NCI-H128 (cell line): ENCODE data around the gene CATSPERE.

ENCODE experiments used
- DNase-seq: peaks from one replicate; lab custom pipeline; 2025; ENCODE audit not compliant: unreplicated experiment; lab: John Stamatoyannopoulos, UW

The CATSPERE gene, protein sequence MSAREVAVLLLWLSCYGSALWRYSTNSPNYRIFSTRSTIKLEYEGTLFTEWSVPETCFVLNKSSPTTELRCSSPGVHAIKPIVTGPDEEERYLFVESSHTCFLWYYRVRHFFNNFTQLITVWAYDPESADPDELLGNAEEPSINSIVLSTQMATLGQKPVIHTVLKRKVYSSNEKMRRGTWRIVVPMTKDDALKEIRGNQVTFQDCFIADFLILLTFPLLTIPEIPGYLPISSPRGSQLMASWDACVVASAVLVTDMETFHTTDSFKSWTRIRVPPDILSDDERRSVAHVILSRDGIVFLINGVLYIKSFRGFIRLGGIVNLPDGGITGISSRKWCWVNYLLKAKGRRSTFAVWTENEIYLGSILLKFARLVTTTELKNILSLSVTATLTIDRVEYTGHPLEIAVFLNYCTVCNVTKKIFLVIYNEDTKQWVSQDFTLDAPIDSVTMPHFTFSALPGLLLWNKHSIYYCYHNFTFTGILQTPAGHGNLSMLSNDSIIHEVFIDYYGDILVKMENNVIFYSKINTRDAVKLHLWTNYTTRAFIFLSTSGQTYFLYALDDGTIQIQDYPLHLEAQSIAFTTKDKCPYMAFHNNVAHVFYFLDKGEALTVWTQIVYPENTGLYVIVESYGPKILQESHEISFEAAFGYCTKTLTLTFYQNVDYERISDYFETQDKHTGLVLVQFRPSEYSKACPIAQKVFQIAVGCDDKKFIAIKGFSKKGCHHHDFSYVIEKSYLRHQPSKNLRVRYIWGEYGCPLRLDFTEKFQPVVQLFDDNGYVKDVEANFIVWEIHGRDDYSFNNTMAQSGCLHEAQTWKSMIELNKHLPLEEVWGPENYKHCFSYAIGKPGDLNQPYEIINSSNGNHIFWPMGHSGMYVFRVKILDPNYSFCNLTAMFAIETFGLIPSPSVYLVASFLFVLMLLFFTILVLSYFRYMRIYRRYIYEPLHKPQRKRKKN

DNA sequence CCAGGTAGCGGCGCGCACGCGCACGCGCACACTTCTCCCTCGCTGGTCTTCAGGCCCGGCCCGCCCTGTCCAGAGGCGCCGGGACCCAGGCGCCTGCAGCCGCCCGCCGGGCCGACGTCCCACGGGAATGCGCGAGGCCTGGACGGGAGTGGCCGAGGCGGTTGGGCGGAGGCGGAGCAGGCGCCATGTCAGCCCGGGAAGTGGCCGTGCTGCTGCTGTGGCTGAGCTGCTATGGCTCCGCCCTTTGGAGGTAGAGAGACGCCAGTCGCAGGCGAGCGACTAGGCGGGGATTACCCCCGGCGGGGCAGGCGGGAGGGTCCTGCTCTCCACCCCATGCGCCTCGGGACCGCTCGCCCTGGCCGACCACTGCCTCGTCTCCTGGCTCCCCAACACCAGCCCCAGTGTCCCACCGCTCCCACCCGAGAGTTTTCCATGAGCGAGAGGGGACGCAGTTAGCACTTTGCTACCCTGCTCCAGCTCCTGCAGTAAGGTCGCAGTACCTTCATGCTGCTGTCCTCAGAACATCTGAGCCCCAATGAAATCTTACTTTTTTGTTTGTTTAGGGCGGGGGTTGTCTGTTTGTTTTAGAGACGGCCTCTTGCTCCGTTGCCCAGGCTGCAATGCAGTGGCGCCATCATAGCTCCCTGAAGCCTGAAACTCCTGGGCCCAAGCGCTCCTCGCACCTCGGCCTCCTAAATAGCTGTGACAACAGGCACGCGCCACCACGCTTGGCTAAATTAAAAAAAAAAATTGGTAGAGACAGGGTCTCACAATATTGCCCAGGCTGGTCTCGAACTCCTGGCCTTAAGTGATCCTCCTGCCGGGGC lies at the start of gene CATSPERE:
CATSPERE (plus strand) TSS at position 29 of the 827 bp plus-strand sequence; CDS start at position 186, 157 bp downstream.
- DNase-seq, result peak; percentile 54

- DNase-seq, result no peak
These were observed 48.9 kb upstream of the CATSPERE start for GRCh38 chr1:244412176-244412575.

GRCh38 chr1:244413736-244414135 lies 47.3 kb upstream of the CATSPERE start:
- no peak for DNase-seq

GRCh38 chr1:244414543-244414942 lies 46.5 kb upstream of the CATSPERE start:
- DNase-seq, result no peak

GRCh38 chr1:244419024-244419423 lies 42.0 kb upstream of the CATSPERE start:
- DNase-seq, result no peak

- no peak for DNase-seq
These were observed 38.9 kb upstream of the CATSPERE start for GRCh38 chr1:244422174-244422573.

- DNase-seq, result no peak
These were observed 36.3 kb upstream of the CATSPERE start for GRCh38 chr1:244424649-244425334.

- no peak for DNase-seq
These were observed 33.4 kb upstream of the CATSPERE start for GRCh38 chr1:244427647-244428046.

- no peak for DNase-seq
These were observed 31.3 kb upstream of the CATSPERE start for GRCh38 chr1:244429818-244430217.

- DNase-seq, result no peak
These were observed 29.9 kb upstream of the CATSPERE start for GRCh38 chr1:244431166-244431565.

DNA sequence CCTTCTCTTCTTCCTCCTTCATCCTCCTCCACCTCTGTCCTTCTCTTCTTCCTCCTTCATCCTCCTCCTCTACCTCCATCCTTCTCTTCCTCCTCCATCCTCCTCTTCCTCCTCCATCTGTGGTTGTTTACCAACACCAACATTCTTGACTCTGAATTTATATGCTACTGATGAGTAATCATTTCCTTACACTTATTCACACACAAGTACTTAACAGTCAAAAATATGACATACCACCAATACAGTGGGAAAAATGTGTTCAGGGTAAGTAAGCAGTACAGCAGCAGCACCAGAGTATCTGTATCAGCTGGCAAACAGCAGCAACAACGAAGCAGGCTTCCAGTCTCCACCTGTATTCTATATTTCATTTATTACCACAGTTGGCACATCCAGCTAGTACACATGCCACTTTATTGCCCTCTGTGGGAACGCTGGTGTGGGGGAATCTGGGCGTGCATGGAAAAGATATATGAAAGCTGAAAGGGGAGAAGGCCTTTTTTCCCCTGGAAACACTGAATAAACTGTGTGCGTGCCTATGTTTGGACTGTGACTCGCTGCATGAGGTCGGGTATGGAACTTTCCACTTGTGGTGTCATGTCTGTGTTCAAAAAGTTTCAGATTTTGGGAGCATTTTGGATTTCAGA lies 25.4 kb upstream of the CATSPERE start:
- DNase-seq, result no peak

DNA sequence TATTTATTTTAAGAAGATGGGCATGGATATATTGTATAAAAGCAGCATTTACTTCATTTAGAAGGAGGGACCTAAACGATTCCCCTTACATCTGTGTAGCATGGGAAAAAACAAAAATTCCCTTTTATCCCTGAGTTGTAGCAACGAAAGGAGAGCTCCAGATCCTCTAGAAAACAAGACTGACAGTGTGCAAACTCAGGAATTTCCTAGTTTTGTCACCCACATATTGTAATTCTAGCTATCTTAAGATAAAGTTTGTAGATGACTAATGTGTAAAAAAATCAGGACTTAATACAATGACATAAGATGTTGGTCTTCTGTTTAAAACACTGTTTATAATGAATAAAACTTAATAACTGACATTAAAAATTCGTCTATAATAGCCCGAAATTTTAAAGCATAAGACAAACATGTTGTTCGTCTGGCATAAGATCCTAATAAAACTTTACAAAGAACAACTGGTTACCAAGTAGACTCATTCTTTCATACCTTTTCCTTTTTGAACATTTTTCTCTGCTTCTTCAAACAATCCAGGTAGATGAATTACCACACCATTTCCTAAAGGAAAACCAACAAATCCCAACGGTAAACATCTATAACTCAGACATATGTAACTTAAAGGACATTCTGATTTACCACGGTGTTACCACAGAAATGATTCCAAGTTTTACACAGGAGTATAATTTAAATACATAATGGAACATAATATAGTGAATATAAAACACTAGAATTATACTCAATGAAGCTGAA lies 24.6 kb upstream of the CATSPERE start:
- no peak for DNase-seq

DNA sequence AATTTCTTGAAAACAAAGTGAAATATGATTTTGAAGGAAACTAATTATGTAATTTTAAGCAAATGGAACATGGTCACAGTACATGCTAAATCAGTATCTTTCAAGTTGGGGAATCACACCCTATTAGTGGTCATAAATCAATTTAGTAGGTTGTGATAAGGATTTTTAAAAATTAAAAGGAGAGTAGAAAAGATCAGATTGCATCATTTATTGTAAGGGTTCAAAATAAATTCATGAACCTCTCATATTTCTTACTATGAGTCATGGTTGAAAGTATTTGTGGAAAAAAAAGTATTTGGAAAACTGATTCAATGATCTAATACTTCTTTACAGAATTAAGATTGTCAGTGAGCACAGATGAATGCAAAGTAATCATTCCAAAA lies 24.0 kb upstream of the CATSPERE start:
- DNase-seq, result no peak

DNA sequence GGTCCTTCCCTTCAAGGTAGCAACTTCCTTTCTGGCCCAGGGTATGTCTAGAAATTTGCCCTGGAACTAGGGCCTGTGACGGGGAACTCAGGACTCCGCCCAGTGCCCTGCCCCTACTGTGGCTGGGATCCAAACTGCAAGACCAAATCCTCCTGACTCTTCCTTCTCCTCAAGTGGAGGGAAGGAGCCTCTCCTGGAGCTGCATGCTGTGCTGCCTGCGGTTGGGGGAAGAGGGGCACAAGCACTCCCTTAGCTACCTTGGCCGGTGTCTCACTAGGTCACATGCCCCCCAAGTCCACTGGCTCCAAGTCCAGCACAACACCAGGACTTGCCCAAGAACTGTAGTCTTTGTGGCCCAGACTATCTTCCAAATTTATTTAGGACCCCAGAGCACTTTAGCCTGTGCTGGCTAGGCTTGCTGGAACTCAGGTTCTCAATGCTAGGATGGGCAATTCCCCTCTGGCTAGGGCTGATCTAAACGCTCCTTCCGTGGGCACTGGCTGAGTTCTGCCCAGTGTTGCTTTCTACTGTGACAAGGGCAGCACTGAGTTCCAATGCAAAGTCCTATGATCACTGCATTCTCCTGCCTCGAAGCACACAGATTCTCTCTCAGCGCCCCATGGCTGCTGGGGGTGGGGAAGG lies 21.6 kb upstream of the CATSPERE start:
- DNase-seq, result no peak

- no peak for DNase-seq
These were observed 18.2 kb upstream of the CATSPERE start for GRCh38 chr1:244442850-244443249.

DNA sequence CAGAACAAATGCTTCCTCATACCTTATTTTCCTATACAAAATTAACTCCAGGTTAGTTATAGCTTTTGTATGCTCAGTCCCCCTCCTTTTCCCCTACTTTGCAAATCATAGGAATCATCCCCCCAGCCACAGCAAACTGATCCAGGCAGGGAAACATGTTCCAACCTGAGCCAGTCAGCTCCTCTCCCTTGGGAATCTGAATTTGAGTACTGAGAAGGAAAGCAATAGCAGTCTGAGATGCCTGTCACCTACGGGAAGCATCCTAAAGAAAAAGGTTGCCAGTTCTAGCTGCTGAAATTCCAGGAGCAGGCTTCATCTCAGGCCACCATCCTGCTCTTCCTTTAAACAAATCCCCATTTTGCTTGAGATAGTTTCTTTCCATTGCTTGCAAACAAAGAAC lies 16.2 kb upstream of the CATSPERE start:
- DNase-seq, result no peak

- DNase-seq, result no peak
These were observed 15.5 kb upstream of the CATSPERE start for GRCh38 chr1:244445320-244446181.

DNA sequence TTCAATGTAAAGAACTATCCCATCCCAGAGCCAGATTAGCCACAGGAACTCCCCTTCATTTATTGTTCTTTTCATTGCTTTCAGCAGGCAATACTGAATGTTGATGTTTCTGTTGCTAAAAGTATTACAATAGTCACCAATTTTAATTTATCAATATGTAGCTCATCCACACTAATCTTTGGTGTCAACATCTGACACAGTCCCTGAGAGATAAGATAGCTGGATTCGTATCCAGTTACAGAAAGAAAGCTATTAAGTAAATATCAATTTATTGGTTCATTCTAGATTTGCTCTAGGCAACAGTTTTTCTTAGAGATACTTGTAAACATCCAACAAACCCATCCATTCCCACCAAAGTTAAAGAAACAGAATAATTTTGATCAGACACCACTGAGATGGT lies 14.0 kb upstream of the CATSPERE start:
- no peak for DNase-seq
